Ovary (tissue), 9 donors: ENCODE data around the gene UAP1L1. TPM values are rescaled to one million over a fixed set of nuclear protein-coding genes. Genes with fewer than 3 reads are reported as not detected.

ENCODE experiments used
- DNase-seq, 5 donors: peaks; one replicate each; pipeline ENCODE4 v3.0.0-alpha.2; 2019 to 2020
- H3K27ac ChIP-seq, 2 donors: fragments of 200-600 bp; one replicate each; pipeline versions ENCODE4 v1.5.1 to v1.8.0; 2019 to 2022
- H3K27me3 ChIP-seq: fragments of 200-600 bp; one replicate; pipeline ENCODE4 v1.8.0; 2022
- H3K36me3 ChIP-seq: fragments of 200-600 bp; sonication (generic); one replicate; pipeline ENCODE4 v1.5.1; 2019
- H3K4me1 ChIP-seq: one replicate; pipeline ENCODE4 v1.8.1; 2013; ENCODE audit warnings: mild to moderate bottlenecking, moderate library complexity; ENCODE audit not compliant: insufficient read depth
- H3K4me3 ChIP-seq: fragments of 200-600 bp; sonication (generic); one replicate; pipeline ENCODE4 v1.5.1; 2017
- H3K9me3 ChIP-seq, 2 donors: fragments of 200-600 bp in 1 of 2; sonication (generic) in 1 of 2; one replicate each; pipeline versions ENCODE4 v1.5.1 to v1.8.1; 2013 to 2019; ENCODE audit warnings: mild to moderate bottlenecking in 1 of 2, moderate library complexity in 1 of 2
- CTCF ChIP-seq, 3 donors: fragments of 450-650 bp in 2 of 3; fragments of 200-600 bp in 1 of 3; IDR thresholded peaks; one replicate each; pipeline versions ENCODE4 v1.5.1 to v1.8.0; 2016 to 2022; ENCODE audit warnings: antibody characterized with exemption in 3 of 3, mild to moderate bottlenecking in 1 of 3
- EP300 ChIP-seq: sonication (generic); formaldehyde crosslinking; IDR thresholded peaks from one replicate; pipeline ENCODE4 v1.6.1; 2017; ENCODE audit warnings: antibody characterized with exemption
- POLR2A ChIP-seq: fragments of 450-650 bp; IDR thresholded peaks from one replicate; pipeline ENCODE4 v1.6.1; 2017; ENCODE audit warnings: antibody characterized with exemption, mild to moderate bottlenecking, moderate library complexity
- WGBS, 3 donors: extraction: QIAGEN DNeasy Blood & Tissue Kit in 1 of 3; methylation state at CpG; one replicate each; pipeline versions ENCODE4 v1.1.5 to v1.1.7; 2013 to 2017; 5-methylcytosine and 5-hydroxymethylcytosine counted together
- intact Hi-C, 4 donors: fragments of 100-400 bp; cut with DNase I; formaldehyde crosslinking; loops; one replicate each; pipeline versions ENCODE4 v1.11.0 to v1.15.1; 2022 to 2023
- polyA plus RNA-seq, 2 donors: library from polyadenylated mRNA; stranded (reverse); fragments of 200-250 nt in 1 of 2; fragments of 350-450 nt in 1 of 2; fragmentation: Illumina TruSeq in 1 of 2; extraction: RNeasy Lipid Tissue Mini Kit (QIAGEN cat#74804) in 1 of 2; gene quantifications; one replicate each; pipeline ENCODE4 v1.2.3, GENCODE V29; 2013 to 2014
- total RNA-seq, 7 donors: library from RNA; depleted of rRNA in 2 of 7; stranded (reverse); fragments of >200 nt in 2 of 7; fragmentation: NEBNext Ultra II Directional in 3 of 7; extraction: Animal tissue kit (Norgen Biotek cat#: 25700) in 3 of 7; gene quantifications; one replicate each; pipeline versions ENCODE4 v1.1.0 to v1.2.4, GENCODE V29; 2016 to 2023
- donor health status: DM: no; HTN: no; CAD: no; lungs with moderate emphysema.
- donor health status: DM: no; HTN: no; CAD: no.
- donor health status: Bipolar disorder and iron deficiency.
- donor health status: DM: yes; HTN: yes; CAD: no.
- donor health status: DM: no; HTN: no; CAD: no.
- donor health status: DM: yes; HTN: yes; CAD: no.

The UAP1L1 gene
- total and polyA plus RNA-seq, 9 donors, result 1.3 to 6.3 (median 4.1) TPM

GRCh38 chr9:137126786-137127185 is 49.5 kb downstream of the UAP1L1 start:
- Histone ChIP-seq H3K4me3 (no peak overlapping the region), H3K36me3 (no peaks in the 10 kb centered on the region), H3K9me3 (peaks cover 0 to 6% of the 10 kb centered on the region in 2 donors), H3K27ac (peak overlapping the region in 1 of 2 donors; percentile 5), H3K27me3 (no peaks in the 10 kb centered on the region), H3K4me1 (peaks cover 12% of the 10 kb centered on the region)
- 45 to 54% (median 51%) methylated on average over 3 of the region's 3 CpGs for WGBS, 3 donors
- DNase-seq, result no peak
- TF ChIP-seq EP300 (no peak), CTCF (IDR thresholded peaks at IDR 0.05) (no peak), POLR2A (no peak)
- intact Hi-C loops, result loop anchor here in 1 of 4 donors (5.0 kb wide), 1 partner anchor 101 kb away; the partner anchor contains the start of genes CYSRT1 and RNF224

GRCh38 chr9:137127301-137128157 is 50.2 kb downstream of the UAP1L1 start:
- H3K27ac ChIP-seq, result peak overlapping the region in 1 of 2 donors; percentile 5
- 29 to 38% (median 36%) methylated on average over 24 of the region's 24 CpGs for WGBS, 3 donors
- H3K4me3 ChIP-seq, result no peak overlapping the region
- no peak for DNase-seq
- H3K4me1 ChIP-seq, result peaks cover 12% of the 10 kb centered on the region
- H3K9me3 ChIP-seq, result peaks cover 0 to 6% of the 10 kb centered on the region in 2 donors
- intact Hi-C loops, result loop anchor here in 1 of 4 donors (5.0 kb wide), 1 partner anchor 100 kb away; the partner anchor contains the start of genes CYSRT1 and RNF224
- TF ChIP-seq CTCF (IDR thresholded peaks at IDR 0.05), result no peak
- no peak for TF ChIP-seq POLR2A
- TF ChIP-seq EP300, result no peak
- no peaks in the 10 kb centered on the region for H3K36me3 ChIP-seq
- no peaks in the 10 kb centered on the region for H3K27me3 ChIP-seq

GRCh38 chr9:137128158-137128861 is 51.0 kb downstream of the UAP1L1 start:
- intact Hi-C loops, result loop anchor here in 1 of 4 donors (5.0 kb wide), 1 partner anchor 99 kb away; the partner anchor contains the start of genes CYSRT1 and RNF224
- H3K27me3 ChIP-seq, result no peaks in the 10 kb centered on the region

More at GRCh38 chr9:137128158-137128861, 51.0 kb downstream of the UAP1L1 start:
- no peak for TF ChIP-seq POLR2A
- TF ChIP-seq EP300, result no peak
- TF ChIP-seq CTCF (IDR thresholded peaks at IDR 0.05), result no peak
- WGBS, 3 donors, result 66 to 80% (median 68%) methylated on average over 19 of the region's 19 CpGs
- H3K9me3 ChIP-seq, result peaks cover 0 to 6% of the 10 kb centered on the region in 2 donors
- H3K27ac ChIP-seq, result no peak overlapping the region
- peaks cover 12% of the 10 kb centered on the region for H3K4me1 ChIP-seq
- H3K36me3 ChIP-seq, result no peaks in the 10 kb centered on the region
- DNase-seq, result no peak
- H3K4me3 ChIP-seq, result no peak overlapping the region
